Measurements from ENCODE around the gene GNA15. TPM values are rescaled to one million over a fixed set of nuclear protein-coding genes. Genes with fewer than 3 reads are reported as not detected.
A peak's percentile ranks its signal among the peaks of the same experiment; 100 is the strongest.

GNA15 gene
- total RNA-seq, 6 donors from 2014 or later = 19.0 to 31.4 (median 28.4) TPM

DNA sequence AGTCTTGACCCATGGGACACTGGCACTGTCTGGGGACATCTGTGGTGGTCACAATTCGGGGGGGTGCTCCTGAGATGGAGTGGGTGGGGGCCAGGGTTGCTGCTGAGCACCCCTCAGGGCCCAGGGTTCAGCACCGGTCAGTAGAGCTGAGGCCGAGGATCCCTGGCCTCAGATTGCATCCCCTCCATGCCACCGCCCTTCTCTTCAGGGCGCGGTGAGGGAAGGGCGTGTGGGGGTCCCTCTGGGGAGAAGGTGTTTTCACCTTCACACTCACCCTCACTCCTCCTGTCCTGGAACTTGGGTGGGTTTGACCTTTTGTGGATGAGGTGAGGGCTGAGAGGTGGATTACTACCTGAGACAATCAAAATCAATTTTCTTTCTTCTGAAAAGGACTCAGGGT is 28.2 kb upstream of the GNA15 start:
- H3K36me3 ChIP-seq = peaks cover 0 to 25% (median 8%) of the 10 kb centered on the region in 4 donors
- no peaks in the 10 kb centered on the region for H3K9me3 ChIP-seq
- WGBS, 2 donors = 87 to 89% methylated on average over 6 to 7 of the region's 7 CpGs
- no peaks in the 10 kb centered on the region for H3K27me3 ChIP-seq
- no peak for TF ChIP-seq POLR2A (IDR thresholded peaks at IDR 0.05)
- no peak for TF ChIP-seq POLR2AphosphoS5 (IDR thresholded peaks at IDR 0.05)
- no peak for TF ChIP-seq EP300 (IDR thresholded peaks at IDR 0.05)
- TF ChIP-seq, protein P1, sequence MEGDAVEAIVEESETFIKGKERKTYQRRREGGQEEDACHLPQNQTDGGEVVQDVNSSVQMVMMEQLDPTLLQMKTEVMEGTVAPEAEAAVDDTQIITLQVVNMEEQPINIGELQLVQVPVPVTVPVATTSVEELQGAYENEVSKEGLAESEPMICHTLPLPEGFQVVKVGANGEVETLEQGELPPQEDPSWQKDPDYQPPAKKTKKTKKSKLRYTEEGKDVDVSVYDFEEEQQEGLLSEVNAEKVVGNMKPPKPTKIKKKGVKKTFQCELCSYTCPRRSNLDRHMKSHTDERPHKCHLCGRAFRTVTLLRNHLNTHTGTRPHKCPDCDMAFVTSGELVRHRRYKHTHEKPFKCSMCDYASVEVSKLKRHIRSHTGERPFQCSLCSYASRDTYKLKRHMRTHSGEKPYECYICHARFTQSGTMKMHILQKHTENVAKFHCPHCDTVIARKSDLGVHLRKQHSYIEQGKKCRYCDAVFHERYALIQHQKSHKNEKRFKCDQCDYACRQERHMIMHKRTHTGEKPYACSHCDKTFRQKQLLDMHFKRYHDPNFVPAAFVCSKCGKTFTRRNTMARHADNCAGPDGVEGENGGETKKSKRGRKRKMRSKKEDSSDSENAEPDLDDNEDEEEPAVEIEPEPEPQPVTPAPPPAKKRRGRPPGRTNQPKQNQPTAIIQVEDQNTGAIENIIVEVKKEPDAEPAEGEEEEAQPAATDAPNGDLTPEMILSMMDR (IDR thresholded peaks at IDR 0.05) = no peak
- no peak overlapping the region for H3K4me3 ChIP-seq
- DNase-seq (no peak), ATAC-seq (ENCODE audit: low FRiP score in 2 of 2) (no peak)
- peak overlapping the region; percentile 44 to 67 (median 54) for H3K27ac ChIP-seq
- peaks cover 42 to 65% (median 43%) of the 10 kb centered on the region in 4 donors for H3K4me1 ChIP-seq

GRCh38 chr19:3108775-3109174 is 27.1 kb upstream of the GNA15 start:
- 31% methylated on average over 5 of the region's 5 CpGs; no CpG with 5 or more reads in 1 of the 2 donors for WGBS, 2 donors
- Histone ChIP-seq H3K9me3 (no peaks in the 10 kb centered on the region), H3K4me1 (peaks cover 33 to 53% (median 35%) of the 10 kb centered on the region in 4 donors), H3K27ac (peak overlapping the region in 2 of 4 donors; percentile 44 to 45), H3K27me3 (no peaks in the 10 kb centered on the region), H3K36me3 (peaks cover 0 to 37% (median 16%) of the 10 kb centered on the region in 4 donors), H3K4me3 (no peak overlapping the region)
- ATAC-seq (ENCODE audit: low FRiP score in 2 of 2) (peak in 1 of 2 donors; percentile 62), DNase-seq (peak; percentile 33 to 58)
- TF ChIP-seq, protein P1 (IDR thresholded peaks at IDR 0.05) = peak; percentile 80 to 84 (median 82)
- no peak for TF ChIP-seq POLR2AphosphoS5 (IDR thresholded peaks at IDR 0.05)

GRCh38 chr19:3109491-3109890 is 26.3 kb upstream of the GNA15 start:
- ATAC-seq (ENCODE audit: low FRiP score in 2 of 2) = no peak
- TF ChIP-seq EP300 (IDR thresholded peaks at IDR 0.05) = no peak
- no peak for TF ChIP-seq POLR2A (IDR thresholded peaks at IDR 0.05)
- no peak for TF ChIP-seq POLR2AphosphoS5 (IDR thresholded peaks at IDR 0.05)
- TF ChIP-seq, protein P1 (IDR thresholded peaks at IDR 0.05) = no peak
- Histone ChIP-seq H3K4me1 (peaks cover 27 to 46% (median 28%) of the 10 kb centered on the region in 4 donors), H3K27me3 (no peaks in the 10 kb centered on the region), H3K4me3 (no peak overlapping the region), H3K36me3 (peaks cover 0 to 44% (median 21%) of the 10 kb centered on the region in 4 donors), H3K9me3 (no peaks in the 10 kb centered on the region), H3K27ac (no peak overlapping the region)
- DNase-seq = peak in 1 of 2 donors; percentile 61
- WGBS, 2 donors = 85 to 92% methylated on average over 12 to 20 of the region's 22 CpGs

DNA sequence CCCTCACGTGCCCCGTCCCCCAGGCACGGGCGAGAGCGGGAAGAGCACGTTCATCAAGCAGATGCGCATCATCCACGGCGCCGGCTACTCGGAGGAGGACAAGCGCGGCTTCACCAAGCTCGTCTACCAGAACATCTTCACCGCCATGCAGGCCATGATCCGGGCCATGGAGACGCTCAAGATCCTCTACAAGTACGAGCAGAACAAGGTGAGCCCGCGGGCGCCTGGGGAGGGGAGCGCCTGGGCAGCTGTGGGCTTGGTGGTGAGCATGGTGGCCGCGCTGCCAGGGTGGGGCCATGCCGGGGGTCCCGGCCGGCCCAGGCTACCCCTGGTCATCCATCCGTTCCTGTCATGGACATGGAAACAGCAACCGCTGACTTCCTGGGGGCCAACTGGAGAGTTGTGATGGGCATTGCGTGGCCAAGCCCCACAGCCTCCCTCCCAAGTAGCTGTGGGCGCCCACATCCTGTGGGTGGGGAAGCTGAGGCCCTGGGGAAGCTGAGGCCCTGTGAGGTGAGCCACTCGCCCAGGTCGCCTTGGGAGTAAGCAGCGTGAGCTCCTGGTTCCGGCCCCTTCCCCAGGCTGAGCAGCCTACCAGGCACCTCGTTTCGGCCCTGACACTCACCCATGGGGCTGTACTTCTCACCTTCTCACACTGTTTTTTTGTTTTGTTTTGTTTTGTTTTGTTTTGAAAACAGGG is 25.6 kb upstream of the GNA15 start:
- H3K36me3 ChIP-seq = peaks cover 3 to 52% (median 25%) of the 10 kb centered on the region in 4 donors
- no peaks in the 10 kb centered on the region for H3K27me3 ChIP-seq
- no peak overlapping the region for H3K4me3 ChIP-seq
- TF ChIP-seq POLR2AphosphoS5 (IDR thresholded peaks at IDR 0.05) = no peak
- DNase-seq (peak in 1 of 2 donors; percentile 82), ATAC-seq (ENCODE audit: low FRiP score in 2 of 2) (no peak)
- peaks cover 22 to 39% (median 27%) of the 10 kb centered on the region in 4 donors for H3K4me1 ChIP-seq
- no peak overlapping the region for H3K27ac ChIP-seq
- no peaks in the 10 kb centered on the region for H3K9me3 ChIP-seq
- whole genome bisulfite sequencing, 2 donors = 91 to 92% methylated on average over 7 to 30 of the region's 37 CpGs

DNA sequence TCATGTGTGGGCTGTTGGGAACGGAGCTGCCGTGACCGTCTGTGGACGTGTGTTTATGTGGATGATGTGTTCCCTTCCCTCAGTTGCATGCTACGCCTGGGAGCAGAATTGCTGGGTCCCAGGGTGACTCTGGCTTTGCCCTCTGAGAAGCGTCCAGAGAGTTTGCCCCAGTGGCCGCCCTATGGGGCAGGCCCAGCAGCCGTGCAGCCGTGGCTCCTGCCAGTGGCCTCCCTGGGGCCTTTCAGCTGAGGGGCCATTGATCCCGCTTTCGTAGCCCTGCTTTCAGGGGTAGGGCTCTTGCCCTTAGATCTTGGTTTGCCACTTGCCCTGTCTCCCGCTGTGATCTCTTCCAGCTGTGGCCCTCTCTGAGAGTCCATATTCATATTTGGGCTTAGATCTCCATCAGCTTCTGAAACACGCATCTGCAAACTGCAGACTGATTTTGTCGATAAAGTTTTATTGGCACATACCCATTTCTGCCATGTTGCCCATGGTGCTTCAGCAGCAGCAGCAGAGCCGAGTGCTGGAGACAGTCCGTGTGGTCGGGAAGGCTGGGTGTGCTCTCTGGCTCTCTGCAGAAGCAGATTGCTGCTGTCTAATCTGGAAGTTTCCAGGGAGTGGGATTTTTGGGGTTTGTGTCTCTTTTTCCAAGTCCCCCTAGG is 24.1 kb upstream of the GNA15 start:
- H3K27ac ChIP-seq = no peak overlapping the region
- TF ChIP-seq POLR2AphosphoS5 (IDR thresholded peaks at IDR 0.05) (no peak), POLR2A (IDR thresholded peaks at IDR 0.05) (no peak), EP300 (IDR thresholded peaks at IDR 0.05) (no peak)
- TF ChIP-seq, protein P1 (IDR thresholded peaks at IDR 0.05) = no peak
- WGBS, 2 donors = 92 to 96% methylated on average over 17 of the region's 17 CpGs
- H3K27me3 ChIP-seq = no peaks in the 10 kb centered on the region
- peaks cover 3 to 61% (median 30%) of the 10 kb centered on the region in 4 donors for H3K36me3 ChIP-seq
- H3K4me1 ChIP-seq = peaks cover 13 to 26% (median 15%) of the 10 kb centered on the region in 4 donors
- DNase-seq = no peak
- H3K9me3 ChIP-seq = no peaks in the 10 kb centered on the region
- H3K4me3 ChIP-seq = no peak overlapping the region
- ATAC-seq (ENCODE audit: low FRiP score in 2 of 2) = no peak
